Sigmoid colon (tissue), 7 donors: ENCODE data around the gene AGAP4. TPM values are rescaled to one million over a fixed set of nuclear protein-coding genes. Genes with fewer than 3 reads are reported as not detected.
"Not testable (repeated sequence)": the region's sequence is repeated elsewhere in the genome, so short reads cannot be mapped to it uniquely, and the experiment has no call there.

Experiments
- DNase-seq: peaks from one replicate; pipeline ENCODE4 v3.0.0-alpha.2; 2019
- H3K27ac ChIP-seq, 4 donors: fragments of 200-600 bp; sonication (generic); one replicate each; pipeline ENCODE4 v1.5.1; 2016 to 2019; ENCODE audit warnings: mild to moderate bottlenecking in 1 of 4
- H3K27me3 ChIP-seq, 3 donors: fragments of 200-600 bp; sonication (generic); one replicate each; pipeline ENCODE4 v1.5.1; 2019; ENCODE audit warnings: mild to moderate bottlenecking in 1 of 3
- H3K36me3 ChIP-seq, 4 donors: fragments of 200-600 bp; sonication (generic); one replicate each; pipeline ENCODE4 v1.5.1; 2016 to 2019
- H3K4me1 ChIP-seq, 4 donors: fragments of 200-600 bp; sonication (generic); one replicate each; pipeline ENCODE4 v1.5.1; 2017 to 2019
- H3K4me3 ChIP-seq, 4 donors: fragments of 200-600 bp; sonication (generic); one replicate each; pipeline ENCODE4 v1.5.1; 2017 to 2019; ENCODE audit warnings: mild to moderate bottlenecking in 2 of 4, moderate library complexity in 1 of 4
- H3K9me3 ChIP-seq, 4 donors: fragments of 200-600 bp in 3 of 4; sonication (generic) in 3 of 4; one replicate each; pipeline versions ENCODE4 v1.5.1 to v1.6.1; 2013 to 2019
- WGBS, 2 donors: extraction: QIAGEN DNeasy Blood & Tissue Kit; methylation state at CpG; one replicate each; pipeline ENCODE4 v1.1.7; 2013; 5-methylcytosine and 5-hydroxymethylcytosine counted together
- intact Hi-C: fragments of 100-400 bp; cut with DNase I; formaldehyde crosslinking; loops from one replicate; pipeline ENCODE4 v1.15.1; 2023
- polyA plus RNA-seq, 3 donors: library from polyadenylated mRNA; stranded (reverse); fragments of 200-250 nt; gene quantifications; one replicate each; pipeline ENCODE4 v1.2.3, GENCODE V29; 2013
- total RNA-seq, 4 donors: library from RNA; depleted of rRNA; stranded (reverse); fragments of >200 nt; gene quantifications; one replicate each; pipeline ENCODE4 v1.1.0, GENCODE V29; 2016
- donor health status: healthy with polysubstance abuse.
- donor health status: Bipolar disorder and iron deficiency.
- donor health status: healthy.

The AGAP4 gene
- total RNA-seq (10 to 100 TPM in 3 of 4 donors, 1 to 10 TPM in 1; 4.4 to 15.3 (median 13.8) TPM), polyA plus RNA-seq (10 to 100 TPM in 2 of 3 donors, 1 to 10 TPM in 1; 2.5 to 15.6 (median 13.5) TPM)

- H3K36me3 ChIP-seq, intact Hi-C loops: not testable (repeated sequence)
- 96 to 100% methylated on average over 9 to 10 of the region's 15 CpGs for WGBS, 2 donors
These were observed at the start of gene AGAP4 for GRCh38 chr10:45847400-45847799. AGAP4 (minus strand) TSS chr10:45847500; CDS start chr10:45847347, 153 bp downstream.

GRCh38 chr10:45890721-45891120 is 43.4 kb upstream of the AGAP4 start:
- H3K27me3 ChIP-seq, intact Hi-C loops, H3K9me3 ChIP-seq, H3K4me1 ChIP-seq, H3K27ac ChIP-seq, H3K36me3 ChIP-seq, H3K4me3 ChIP-seq, DNase-seq: not testable (repeated sequence)
- WGBS, 2 donors, result 93 to 97% methylated on average over 4 of the region's 4 CpGs

More at GRCh38 chr10:45847400-45847799, at the start of gene AGAP4:
- H3K27me3 ChIP-seq, H3K27ac ChIP-seq, H3K4me1 ChIP-seq, H3K4me3 ChIP-seq, DNase-seq, H3K9me3 ChIP-seq: not testable (repeated sequence)

- H3K27ac ChIP-seq, H3K4me1 ChIP-seq, H3K36me3 ChIP-seq, intact Hi-C loops, H3K9me3 ChIP-seq, H3K27me3 ChIP-seq, DNase-seq, H3K4me3 ChIP-seq: not testable (repeated sequence)
- 98 to 100% methylated on average over 1 of the region's 1 CpG for WGBS, 2 donors
These were observed 42.4 kb upstream of the AGAP4 start for GRCh38 chr10:45889539-45890230.

- H3K4me3 ChIP-seq, H3K27me3 ChIP-seq, H3K27ac ChIP-seq, H3K4me1 ChIP-seq, intact Hi-C loops, H3K36me3 ChIP-seq, H3K9me3 ChIP-seq, DNase-seq: not testable (repeated sequence)
- no CpG with 5 or more reads among the region's 2 CpGs for WGBS, 2 donors
These were observed 35.6 kb upstream of the AGAP4 start for GRCh38 chr10:45882880-45883279.

- H3K9me3 ChIP-seq, H3K36me3 ChIP-seq, H3K4me3 ChIP-seq, DNase-seq, H3K27me3 ChIP-seq, H3K27ac ChIP-seq, H3K4me1 ChIP-seq, intact Hi-C loops: not testable (repeated sequence)
- 98% methylated on average over 33 of the region's 33 CpGs for WGBS, 2 donors
These were observed 18.1 kb upstream of the AGAP4 start for GRCh38 chr10:45865404-45865803.

- H3K27ac ChIP-seq, H3K36me3 ChIP-seq, H3K27me3 ChIP-seq, DNase-seq, intact Hi-C loops, H3K9me3 ChIP-seq, H3K4me3 ChIP-seq, H3K4me1 ChIP-seq: not testable (repeated sequence)
- 77 to 82% methylated on average over 3 of the region's 3 CpGs for WGBS, 2 donors
These were observed 17.0 kb upstream of the AGAP4 start for GRCh38 chr10:45864264-45864663.

- H3K36me3 ChIP-seq, H3K27ac ChIP-seq, intact Hi-C loops, H3K4me3 ChIP-seq, H3K4me1 ChIP-seq, H3K27me3 ChIP-seq, H3K9me3 ChIP-seq, DNase-seq: not testable (repeated sequence)
- 96 to 98% methylated on average over 2 of the region's 2 CpGs for WGBS, 2 donors
These were observed 16.3 kb upstream of the AGAP4 start for GRCh38 chr10:45863632-45864031.

GRCh38 chr10:45857931-45858330 is 10.6 kb upstream of the AGAP4 start:
- H3K27me3 ChIP-seq, H3K4me1 ChIP-seq, H3K27ac ChIP-seq, H3K4me3 ChIP-seq, H3K9me3 ChIP-seq, intact Hi-C loops, DNase-seq, H3K36me3 ChIP-seq: not testable (repeated sequence)
- WGBS, 2 donors, result 93 to 97% methylated on average over 4 of the region's 4 CpGs

GRCh38 chr10:45848467-45848866 is 1.2 kb upstream of the AGAP4 start:
- H3K4me3 ChIP-seq, intact Hi-C loops: not testable (repeated sequence)

GRCh38 chr10:45822918-45823317 is 24.4 kb downstream of the AGAP4 start:
- H3K36me3 ChIP-seq, H3K4me3 ChIP-seq, H3K27ac ChIP-seq, DNase-seq, H3K9me3 ChIP-seq, H3K4me1 ChIP-seq, intact Hi-C loops, H3K27me3 ChIP-seq: not testable (repeated sequence)
- 27 to 65% methylated on average over 2 of the region's 2 CpGs for WGBS, 2 donors

More at GRCh38 chr10:45848467-45848866, 1.2 kb upstream of the AGAP4 start:
- not testable (repeated sequence) for H3K27ac ChIP-seq, H3K9me3 ChIP-seq, DNase-seq, H3K4me1 ChIP-seq, H3K36me3 ChIP-seq, H3K27me3 ChIP-seq
- 87% methylated on average over 2 of the region's 3 CpGs for WGBS, 2 donors

- intact Hi-C loops, H3K27me3 ChIP-seq, H3K9me3 ChIP-seq, H3K4me3 ChIP-seq, DNase-seq, H3K27ac ChIP-seq, H3K4me1 ChIP-seq, H3K36me3 ChIP-seq: not testable (repeated sequence)
- 79 to 83% methylated on average over 6 of the region's 6 CpGs for WGBS, 2 donors
These were observed 27.0 kb downstream of the AGAP4 start for GRCh38 chr10:45820107-45820830.
